Activated T-helper 1 cell treated with anti-CD3 and anti-CD28 coated beads, Interleukin-2, amount 50 U/mL, for 16 hours (primary cell): ENCODE data around the gene DKK3.

ENCODE experiments used
- DNase-seq, 2 donors: peaks; one replicate each; pipeline ENCODE4 v3.0.0-alpha.2; 2020; ENCODE audit warnings: low read depth in 1 of 2, low spot score in 1 of 2

Gene DKK3

DNA sequence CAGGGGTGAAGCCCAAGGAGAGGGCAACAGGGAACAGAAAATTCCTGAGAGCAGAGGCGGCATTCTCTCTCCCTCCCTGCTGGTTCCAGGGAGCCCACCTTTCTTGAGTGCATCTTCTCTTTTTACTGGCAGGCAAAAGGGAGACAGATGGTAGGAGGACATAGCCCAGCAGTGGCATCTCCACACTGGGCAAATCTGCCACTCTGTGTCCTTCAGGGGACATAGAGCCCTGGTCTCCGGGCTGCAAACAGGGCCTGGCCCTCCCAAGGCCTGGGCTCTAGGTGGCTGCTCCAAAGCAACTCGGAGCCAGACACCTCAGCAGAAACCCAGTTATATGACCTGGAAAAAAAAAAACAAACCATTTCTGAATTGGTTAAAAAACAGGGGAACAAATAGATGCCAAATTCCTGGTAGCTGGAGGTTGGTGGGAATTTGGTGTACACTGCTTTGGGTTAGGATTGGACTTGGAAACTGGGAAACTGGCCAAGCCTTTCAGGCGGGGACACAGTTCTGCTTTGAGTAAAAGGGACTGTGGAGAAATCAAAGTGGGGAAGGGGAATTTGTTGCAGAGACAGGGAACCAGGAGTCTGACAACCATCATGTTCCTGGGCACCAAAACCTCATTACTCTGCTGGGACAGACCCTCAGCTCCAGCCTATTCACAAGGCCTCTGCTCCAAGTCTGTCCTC is 23.6 kb upstream of the DKK3 start:
- no peak for DNase-seq

DNA sequence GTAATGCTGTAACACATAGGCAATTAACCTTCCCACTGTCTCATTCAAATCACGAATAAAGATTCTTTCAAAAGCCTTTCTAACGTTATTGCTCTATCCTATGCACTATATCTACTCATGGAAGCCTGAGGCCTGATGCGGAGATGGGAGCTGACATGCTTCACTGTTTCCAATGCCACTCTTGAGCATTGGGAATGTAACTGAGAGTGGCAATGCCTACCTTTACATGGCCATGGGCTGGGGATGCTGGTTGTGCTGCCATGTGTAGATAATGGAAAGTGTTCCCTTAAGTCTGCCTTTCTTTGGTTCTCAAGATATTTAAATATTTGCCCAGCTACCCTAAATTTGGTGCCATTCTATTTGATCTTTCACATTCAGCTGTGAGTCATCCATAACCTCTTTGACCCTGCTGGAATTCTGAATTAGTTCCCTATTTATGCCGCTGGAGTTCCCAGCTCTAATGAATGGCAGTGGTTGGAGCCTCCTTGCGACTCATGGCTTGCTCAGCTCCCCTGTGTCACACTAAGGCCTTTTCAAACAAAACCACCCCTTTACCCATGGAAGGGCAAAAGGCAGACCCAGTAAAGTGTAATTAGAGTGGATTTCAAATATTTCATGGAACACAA is 21.4 kb upstream of the DKK3 start:
- no peak for DNase-seq

DNA sequence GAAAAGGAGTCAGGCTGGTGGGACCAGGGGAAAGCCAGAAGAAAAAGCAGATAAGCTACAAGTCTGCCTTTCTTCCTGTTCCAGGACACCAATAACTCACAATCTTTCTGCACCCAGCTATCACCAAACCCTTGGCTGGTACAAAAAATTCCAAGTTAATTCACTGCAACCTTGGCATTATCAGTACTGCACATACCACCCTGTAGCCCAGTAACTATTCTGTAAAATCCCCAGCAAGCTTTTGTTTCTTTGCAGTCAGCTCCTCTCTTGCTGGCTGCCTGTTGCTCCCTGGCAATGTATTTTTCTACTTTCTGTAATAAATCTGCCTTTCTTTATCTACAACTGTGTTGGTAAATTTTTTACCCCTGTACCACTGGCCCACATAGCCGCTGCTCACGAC is 20.7 kb upstream of the DKK3 start:
- no peak for DNase-seq

DNA sequence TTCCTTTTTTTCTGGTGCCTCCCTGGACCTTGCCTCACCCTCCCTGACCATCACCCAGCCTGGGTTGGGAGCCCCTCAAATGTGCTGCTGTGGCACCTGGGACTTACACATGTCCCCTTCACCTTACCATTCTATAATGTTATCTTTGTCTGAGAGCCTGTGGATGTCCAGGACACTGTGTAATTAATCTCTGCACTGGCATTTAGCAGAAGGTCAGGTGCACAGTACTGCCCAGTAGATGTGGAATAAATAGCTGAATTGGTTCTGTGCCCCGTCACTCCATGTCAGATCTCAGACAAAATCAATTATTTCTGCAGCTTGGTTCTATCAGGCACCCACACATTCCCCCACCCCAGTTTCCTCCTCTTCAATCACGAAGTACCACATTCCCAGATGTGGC is 19.9 kb upstream of the DKK3 start:
- no peak for DNase-seq

DNA sequence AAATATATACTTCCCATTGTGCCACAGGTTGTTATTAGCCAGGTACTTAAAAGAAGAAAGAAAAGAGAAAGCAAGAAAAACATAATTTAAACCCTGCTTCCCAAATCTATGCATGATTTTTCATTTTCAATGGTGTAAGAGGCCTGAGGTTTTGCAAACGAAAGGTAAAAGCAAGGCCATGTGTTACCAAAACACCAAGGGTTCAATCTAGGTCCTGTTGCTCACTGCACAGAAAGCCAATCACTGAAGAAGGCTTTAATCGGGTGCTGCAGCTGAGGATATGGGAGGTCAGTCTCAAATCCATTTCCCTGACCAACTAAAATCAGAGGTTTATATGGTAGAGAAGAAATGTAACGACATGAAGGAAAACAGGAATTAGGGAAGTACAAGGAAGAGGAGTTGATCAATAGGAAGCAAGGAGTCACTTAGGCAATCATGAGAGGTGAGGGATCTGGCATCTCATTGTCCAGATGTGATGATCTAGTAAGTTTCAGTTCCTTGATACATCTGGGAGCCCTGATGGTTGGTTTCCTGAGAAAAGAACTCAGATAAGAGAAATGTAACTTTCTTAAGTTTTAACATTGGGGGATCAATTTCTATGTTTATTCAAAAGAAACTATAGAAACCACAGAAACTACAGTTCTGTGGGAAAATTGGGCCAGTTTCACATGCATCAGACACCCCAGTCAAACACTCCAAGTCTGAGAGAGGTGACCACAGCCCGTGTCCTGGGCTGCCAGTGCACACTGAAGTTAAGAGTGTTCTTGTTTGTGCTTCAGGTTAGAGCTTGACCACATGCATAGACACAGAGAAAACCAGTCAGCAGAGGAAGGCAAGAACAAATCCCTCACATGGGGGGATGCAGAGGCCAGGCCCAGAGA is 18.1 kb upstream of the DKK3 start:
- no peak for DNase-seq

DNA sequence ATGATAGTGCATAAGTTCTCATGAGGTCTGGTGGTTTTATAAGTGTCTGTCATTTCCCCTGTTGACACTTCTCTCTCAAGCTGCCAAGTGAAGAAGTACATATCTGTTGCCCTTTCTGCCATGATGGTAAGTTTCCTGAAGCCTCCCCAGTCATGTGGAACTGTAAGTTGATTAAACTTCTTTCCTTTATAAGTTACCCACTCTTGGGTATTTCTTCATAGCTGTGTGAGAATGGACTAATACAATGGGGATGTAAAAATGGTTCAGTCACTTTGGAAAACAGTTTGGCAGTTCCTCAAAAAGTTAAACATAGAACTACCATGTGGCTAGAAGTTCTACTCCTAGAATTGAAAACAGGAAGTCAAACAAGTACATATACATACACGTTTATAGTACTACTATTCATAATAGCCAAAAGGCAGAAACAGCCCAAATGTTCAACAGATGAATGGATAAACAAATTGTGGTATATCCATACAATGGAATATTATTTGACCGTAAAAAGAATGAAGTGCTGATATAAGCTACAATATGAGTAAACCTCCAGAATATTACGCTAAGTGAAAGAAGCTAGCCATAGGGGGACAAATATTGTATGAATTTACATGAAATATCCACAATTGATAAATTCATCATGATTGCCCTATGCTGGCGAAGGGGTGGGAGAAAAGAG is 16.0 kb upstream of the DKK3 start:
- DNase-seq, result no peak

DNA sequence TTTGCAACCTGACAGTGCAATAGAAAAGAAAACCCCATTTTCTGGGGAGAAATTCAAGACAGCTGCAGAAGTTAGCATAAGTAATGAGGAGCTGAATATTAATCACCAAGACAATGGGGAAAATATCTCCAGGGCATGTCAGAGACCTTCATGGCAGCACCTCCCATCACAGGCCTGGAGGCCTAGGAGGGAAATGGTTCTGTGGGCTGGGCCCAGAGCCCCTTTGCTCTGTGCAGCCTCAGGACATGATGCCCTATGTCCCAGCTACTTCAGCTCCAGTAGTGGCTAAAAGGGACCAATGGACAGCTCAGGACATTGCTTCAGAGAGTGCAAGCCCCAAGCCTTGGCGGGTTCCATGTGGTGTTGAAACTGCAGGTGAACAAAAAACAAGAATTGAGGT is 14.6 kb upstream of the DKK3 start:
- DNase-seq, result no peak

DNA sequence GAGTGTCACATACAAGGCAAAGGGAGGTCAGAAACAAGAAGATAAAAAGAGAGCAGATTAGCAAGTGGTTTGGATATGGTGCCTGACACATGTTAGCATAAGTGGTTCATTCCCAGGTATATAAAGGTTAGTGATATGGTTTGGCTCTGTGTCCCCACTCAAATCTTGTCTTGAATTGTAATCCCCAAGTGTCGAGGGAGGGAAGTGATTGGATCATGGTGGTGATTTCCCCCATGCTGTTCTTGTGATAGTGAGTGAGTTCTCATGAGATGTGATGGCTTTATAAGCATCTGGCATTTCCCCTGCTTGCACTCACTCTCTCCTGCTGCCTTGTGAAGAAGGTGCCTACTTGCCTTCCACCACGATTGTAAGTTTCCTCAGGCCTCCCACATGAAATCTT is 12.1 kb upstream of the DKK3 start:
- no peak for DNase-seq

DNA sequence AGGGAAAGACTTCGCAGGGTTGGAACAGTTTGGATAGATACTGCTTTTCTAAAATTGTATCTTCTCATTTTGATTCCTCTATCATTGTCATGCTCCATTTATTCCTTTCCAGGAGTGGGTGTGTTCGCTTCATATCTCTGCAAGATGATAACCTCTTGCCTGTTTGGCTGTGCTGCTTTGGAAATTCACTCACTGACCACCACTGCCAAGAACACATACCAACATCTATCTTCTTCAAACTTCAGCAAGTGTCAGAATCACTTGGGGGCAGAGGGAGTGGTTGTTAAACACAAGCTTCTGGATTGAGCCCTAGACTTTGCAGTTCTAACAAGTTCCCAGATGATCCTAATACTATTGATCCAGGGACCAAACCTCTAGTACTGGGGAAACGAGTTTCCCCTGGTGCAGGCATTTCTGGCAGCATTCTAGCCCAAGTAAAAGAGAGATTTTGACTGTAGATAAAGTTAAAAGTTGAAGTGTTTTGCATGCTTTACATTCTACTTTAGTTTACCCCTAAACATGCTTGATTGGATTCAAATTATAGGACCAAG is 11.5 kb upstream of the DKK3 start:
- DNase-seq, result no peak

DNA sequence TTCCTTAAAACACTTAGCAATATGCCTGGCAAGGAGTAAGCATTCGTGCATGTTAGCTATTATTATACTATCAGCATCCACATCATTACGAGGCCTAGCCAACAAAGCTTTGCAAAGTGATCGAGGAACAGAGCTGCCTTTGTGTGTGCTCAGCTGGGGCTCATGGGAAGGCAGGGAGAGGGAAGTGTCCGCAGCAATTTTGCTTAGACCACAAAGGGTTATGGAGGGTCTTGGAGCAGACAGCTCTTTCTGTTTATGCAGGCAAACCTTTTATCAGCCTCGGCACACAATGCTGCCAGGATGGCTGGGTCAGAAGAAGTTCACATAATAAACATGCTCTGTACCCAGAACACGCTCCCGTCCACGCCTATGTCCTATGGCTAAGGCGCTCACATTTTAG is 10.9 kb upstream of the DKK3 start:
- DNase-seq, result no peak

DNA sequence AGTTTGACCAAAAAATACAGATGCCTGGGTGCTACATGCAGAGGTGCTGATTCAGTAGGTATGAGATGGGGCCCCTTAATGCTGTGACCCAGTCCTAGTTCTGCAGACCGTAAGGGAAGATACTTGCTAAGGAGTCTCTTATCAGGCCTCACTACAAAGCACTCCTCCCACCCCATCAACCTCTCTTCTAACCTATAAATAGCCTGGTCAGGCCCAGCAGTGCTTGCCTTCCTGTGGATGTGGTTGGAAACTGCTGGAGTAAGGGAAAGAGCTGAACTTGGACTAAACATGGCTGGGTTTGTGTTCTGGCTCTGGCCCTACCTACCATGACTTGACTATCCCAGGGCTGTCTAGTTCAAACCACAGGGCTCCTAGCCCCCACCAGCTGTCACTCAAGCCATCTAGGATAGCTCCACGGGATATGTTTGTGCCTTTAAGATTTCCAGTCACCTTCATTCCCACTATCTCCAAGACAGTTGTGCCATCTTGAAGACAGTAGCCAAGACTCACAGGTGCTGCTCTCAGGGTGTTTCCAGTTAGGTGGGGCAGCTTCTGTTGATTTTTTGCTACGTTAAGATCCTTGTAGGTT is 9.5 kb upstream of the DKK3 start:
- DNase-seq, result no peak

DNA sequence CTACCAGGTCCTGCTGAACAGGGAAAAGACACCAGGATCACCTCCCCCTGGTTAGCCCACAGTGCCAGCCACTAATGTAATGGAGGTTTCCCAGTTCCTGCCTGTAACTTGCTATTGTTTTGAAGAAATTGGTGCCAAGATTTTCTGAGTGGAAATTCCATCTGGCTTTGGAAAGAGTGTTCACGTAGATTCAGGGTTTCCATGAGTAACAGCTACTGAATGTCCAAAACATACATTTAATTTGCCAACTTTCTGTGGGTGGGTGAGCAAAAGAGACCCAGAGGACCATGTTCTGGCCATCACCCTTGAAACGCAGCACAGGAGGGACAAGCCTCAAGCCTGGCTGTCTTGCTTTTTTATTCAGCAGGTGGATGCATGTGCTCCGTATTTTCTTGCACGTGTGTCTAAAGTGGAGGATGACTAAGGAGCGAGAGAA is 8.8 kb upstream of the DKK3 start:
- DNase-seq, result no peak

DNA sequence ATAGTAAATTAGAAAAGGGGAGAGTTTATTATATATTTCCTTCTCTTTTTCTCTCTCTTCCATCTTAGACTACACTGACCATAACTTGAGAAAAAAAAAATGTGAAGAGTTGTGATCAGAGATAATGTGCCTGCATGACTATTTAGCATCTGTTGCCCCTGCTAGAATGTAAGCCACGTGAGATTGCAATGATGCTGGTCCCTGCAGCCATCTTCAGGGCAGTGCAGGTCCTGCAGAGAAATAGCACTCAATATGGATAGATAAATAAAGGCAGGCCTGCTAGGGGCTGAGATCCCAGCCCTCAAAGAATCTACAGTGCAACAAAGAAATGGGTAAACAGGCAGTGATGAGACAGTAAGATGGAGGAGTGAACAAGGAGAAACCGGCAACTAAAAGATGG is 7.8 kb upstream of the DKK3 start:
- no peak for DNase-seq

DNA sequence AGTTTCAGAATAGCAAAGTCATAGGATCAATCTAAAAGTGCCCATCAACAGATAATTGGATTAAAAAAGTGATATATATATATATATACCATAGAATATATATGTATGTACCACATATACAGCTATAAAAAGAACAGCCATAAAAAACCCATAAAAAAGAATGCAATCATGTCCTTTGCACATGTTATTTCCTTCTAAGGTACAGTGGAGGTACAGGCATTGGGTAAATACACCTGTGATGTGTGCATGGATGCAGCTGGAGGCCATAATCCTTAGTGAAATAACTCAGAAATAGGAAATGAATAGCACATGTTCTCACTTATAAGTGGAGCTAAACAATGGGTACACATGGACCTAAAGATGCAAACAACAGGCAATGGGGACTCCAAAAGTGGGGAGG is 7.1 kb upstream of the DKK3 start:
- no peak for DNase-seq

DNA sequence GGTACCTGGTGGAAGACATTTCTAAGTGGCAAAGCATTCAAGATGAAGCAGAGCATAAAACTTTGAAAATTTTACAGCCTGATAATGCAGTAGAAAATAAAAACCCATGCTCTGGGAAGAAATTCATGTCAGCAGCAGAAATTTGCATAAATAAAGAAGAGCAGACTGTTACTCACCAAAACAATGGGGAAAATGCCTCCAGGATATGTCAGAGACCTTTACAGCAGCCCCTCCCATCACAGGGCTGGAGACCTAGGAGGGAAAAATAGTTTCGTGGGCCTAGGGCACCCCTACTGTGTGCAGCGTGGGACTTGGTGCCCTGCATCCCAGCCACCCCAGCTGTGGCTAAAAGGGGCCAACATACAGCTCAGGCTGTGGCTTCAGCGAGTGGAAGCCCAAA is 5.4 kb upstream of the DKK3 start:
- no peak for DNase-seq

DNA sequence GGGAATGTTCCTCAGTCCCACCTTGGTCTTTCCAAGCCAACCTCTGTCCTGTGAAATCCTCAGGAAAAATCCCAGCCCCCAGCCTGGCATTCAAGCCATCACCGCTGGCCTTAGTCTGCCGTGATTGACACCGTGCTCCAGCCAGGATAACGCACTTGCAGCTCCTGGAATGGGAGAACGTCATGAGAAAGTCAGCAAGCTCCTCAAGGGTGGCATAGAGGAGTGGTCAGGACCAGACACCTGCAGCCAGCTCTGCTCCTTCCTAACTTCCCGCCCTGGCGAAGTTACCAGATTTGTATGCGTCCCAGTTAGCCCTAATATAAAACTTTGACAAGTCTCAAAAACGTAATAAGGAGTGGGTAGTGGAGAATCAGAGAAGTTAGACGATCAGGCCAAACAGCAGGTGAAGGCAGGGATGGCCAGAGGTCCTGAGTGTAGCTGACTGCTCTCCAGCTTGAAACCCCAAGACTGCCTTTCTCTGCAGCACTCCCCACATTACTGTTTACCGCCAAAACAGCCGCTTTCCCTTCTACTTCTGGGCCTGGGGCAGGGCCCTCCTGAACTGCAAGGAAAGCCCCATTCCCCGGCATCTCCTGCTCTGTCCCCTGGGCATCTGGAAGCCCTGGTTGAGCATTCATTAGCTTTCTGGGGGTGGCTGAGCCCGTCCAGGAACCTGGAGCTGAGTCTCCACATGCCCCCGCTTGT is 1.3 kb upstream of the DKK3 start:
- no peak for DNase-seq

DNA sequence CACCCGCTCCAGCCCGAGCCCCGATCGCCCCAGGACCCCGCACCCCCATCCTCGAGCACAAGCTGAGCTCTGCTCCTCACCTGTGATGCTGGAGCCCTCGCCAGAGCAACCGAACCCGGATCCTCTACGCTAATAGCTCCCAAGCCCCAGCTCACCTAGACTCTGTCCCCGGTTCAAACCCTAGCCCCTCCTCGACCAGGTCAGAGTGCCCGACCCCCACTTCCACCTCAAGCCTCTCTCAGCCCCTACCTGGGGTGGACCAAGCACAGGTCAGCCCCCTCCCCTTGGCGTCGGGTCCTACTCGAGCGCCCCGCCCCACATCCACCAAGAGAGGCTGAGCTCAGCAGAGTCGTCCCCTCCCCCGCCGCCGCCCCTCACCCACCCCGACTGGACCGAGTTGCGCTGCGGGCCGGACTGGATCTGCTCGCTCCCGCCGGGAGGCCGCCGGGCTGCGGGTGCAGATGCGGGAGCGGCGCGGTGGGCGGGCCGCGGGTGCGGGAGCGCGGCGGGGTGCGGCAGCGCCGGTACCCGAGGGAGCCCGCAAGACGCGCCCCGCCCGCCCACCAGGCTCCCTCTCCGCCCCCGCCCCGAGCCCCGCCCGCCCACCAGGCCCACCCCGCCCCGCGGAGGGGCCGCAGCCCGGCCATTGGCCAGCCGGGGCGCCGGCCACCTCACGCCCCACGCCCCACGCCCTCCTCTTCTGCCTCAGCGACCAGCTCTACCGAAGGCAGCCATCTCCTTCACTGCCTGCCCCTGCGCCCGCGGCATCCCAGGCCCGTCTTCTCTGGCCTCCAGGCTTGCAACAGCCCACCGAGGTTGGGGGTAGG is 577 bp upstream of the DKK3 start:
- DNase-seq, result no peak

DNA sequence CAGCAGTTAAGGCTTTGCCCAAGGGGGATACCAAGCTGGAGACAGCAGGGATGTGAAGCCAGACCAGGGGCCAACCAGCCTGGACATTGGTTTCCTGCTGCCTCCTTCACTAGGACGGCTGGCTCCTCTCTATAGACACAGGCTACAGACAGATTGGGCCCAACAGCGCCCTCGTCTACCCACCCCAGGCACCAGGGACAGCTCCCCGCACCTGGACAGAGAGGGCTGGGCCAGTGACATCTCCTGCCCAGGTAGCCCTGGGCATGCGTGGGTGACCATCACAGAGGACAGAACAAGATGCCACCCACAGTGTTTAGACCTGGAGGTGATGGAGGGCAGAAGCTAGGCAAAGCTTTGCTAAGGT is 1.2 kb downstream of the DKK3 start:
- no peak for DNase-seq

DNA sequence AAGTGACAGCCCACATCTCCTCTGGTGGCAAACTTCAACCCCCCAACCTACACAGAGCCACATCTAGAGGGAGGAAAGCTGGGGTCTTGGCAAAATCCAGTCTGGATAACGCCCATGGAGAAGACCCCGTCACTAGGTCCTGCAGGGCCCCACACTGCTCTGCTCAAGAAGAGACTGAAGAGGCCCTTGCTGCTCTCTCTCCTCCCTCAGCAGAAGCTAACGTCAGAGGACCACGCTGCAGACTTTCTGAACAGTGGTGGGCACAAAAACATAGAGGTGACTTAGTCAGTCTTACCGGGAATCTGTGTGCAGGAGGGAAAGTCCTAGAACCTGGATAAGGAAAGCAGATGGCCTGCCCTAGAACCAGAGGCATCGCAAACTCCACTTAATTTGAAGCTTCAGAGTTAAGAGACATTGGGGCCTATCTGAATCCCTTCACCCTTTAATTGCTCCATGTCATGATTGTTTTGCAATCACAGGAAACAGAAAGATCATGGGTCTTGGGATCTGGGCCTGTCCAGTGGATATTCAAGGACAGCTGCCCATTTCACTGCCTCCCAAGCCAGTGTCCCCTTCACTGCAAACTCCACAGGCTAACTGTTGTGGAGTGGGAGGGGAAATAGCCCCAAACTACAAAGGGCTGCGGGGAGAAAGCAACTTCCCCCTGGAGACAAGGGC is 1.7 kb downstream of the DKK3 start:
- DNase-seq, result no peak
